Hepatocyte (in vitro differentiated cells): Measurements from ENCODE around the gene GDF9. TPM values are rescaled to one million over a fixed set of nuclear protein-coding genes. Genes with fewer than 3 reads are reported as not detected.
A peak's percentile ranks its signal among the peaks of the same experiment; 100 is the strongest.

Source experiments
- DNase-seq: peaks from one replicate; pipeline ENCODE4 v3.0.0-alpha.2; 2016; ENCODE audit warnings: low spot score
- H2AFZ ChIP-seq: fragments of 200-600 bp; sonication (generic); 2 replicates; pipeline ENCODE4 v1.6.0; 2016; ENCODE audit warnings: antibody characterized with exemption, mild to moderate bottlenecking
- H3K27ac ChIP-seq: fragments of 200-600 bp; sonication (generic); 2 replicates; pipeline ENCODE4 v1.5.1; 2016; ENCODE audit warnings: mild to moderate bottlenecking
- H3K27me3 ChIP-seq: fragments of 200-600 bp; sonication (generic); 2 replicates; pipeline ENCODE4 v1.6.1; 2016
- H3K36me3 ChIP-seq: fragments of 200-600 bp; sonication (generic); replicated peaks from 2 replicates; pipeline ENCODE4 v1.5.1; 2016; ENCODE audit warnings: low read depth; ENCODE audit not compliant: insufficient read depth
- H3K4me1 ChIP-seq: fragments of 200-600 bp; sonication (generic); 2 replicates; pipeline ENCODE4 v1.5.1; 2016; ENCODE audit warnings: mild to moderate bottlenecking, moderate library complexity; ENCODE audit not compliant: insufficient read depth
- H3K4me2 ChIP-seq: fragments of 200-600 bp; sonication (generic); 2 replicates; pipeline ENCODE4 v1.6.0; 2016
- H3K4me3 ChIP-seq: fragments of 200-600 bp; sonication (generic); 2 replicates; pipeline ENCODE4 v1.5.1; 2016; ENCODE audit warnings: mild to moderate bottlenecking
- H3K79me2 ChIP-seq: fragments of 200-600 bp; sonication (generic); 2 replicates; pipeline ENCODE4 v1.6.0; 2017; ENCODE audit warnings: mild to moderate bottlenecking
- H3K9me2 ChIP-seq: fragments of 200-600 bp; sonication (generic); replicated peaks from 2 replicates; pipeline ENCODE4 v1.6.0; 2017; ENCODE audit warnings: mild to moderate bottlenecking; ENCODE audit not compliant: insufficient read depth
- H3K9me3 ChIP-seq: fragments of 200-600 bp; sonication (generic); 2 replicates; pipeline ENCODE4 v1.5.1; 2016; ENCODE audit warnings: low read depth, mild to moderate bottlenecking
- H4K20me1 ChIP-seq: fragments of 200-600 bp; sonication (generic); 2 replicates; pipeline ENCODE4 v1.6.0; 2016; ENCODE audit warnings: mild to moderate bottlenecking; ENCODE audit not compliant: insufficient read depth, poor library complexity, severe bottlenecking
- EZH2 ChIP-seq: fragments of 200-600 bp; sonication (generic); IDR thresholded peaks from 2 replicates; pipeline ENCODE4 v1.6.1; 2016; ENCODE audit warnings: antibody characterized with exemption, mild to moderate bottlenecking, borderline replicate concordance
- EZH2phosphoT487 ChIP-seq: fragments of 200-600 bp; sonication (generic); IDR thresholded peaks from one replicate; pipeline ENCODE4 v1.6.1; 2018; ENCODE audit warnings: antibody characterized with exemption, mild to moderate bottlenecking, low read depth, moderate library complexity; ENCODE audit not compliant: unreplicated experiment, severe bottlenecking
- WGBS: methylation state at CpG from one replicate; pipeline ENCODE4 v1.1.6; 2016; ENCODE audit warnings: low lambda C conversion rate; ENCODE audit errors: missing lambda C conversion rate; 5-methylcytosine and 5-hydroxymethylcytosine counted together
- polyA plus RNA-seq: library from polyadenylated mRNA; unstranded; fragments of >200 nt; fragmentation: Nextera tagmentation; extraction: Ambion mirVana; gene quantifications from 2 replicates; pipeline ENCODE4 v1.2.1, GENCODE V29; 2016
- total RNA-seq: library from RNA; depleted of rRNA; stranded (reverse); fragments of >200 nt; gene quantifications from 2 replicates; pipeline ENCODE4 v1.2.3, GENCODE V29; 2014
- TF ChIP-seq, protein P1 (sequence below): fragments of 200-600 bp; sonication (generic); IDR thresholded peaks from 2 replicates; pipeline ENCODE4 v1.5.1; 2016; ENCODE audit warnings: antibody characterized with exemption, mild to moderate bottlenecking; ENCODE audit not compliant: poor library complexity

GDF9 gene
- total and polyA plus RNA-seq, 2 experiments from 2014 or later = 1.7 to 2.2 TPM

GRCh38 chr5:132840313-132840712, 26.0 kb downstream of the GDF9 start:
- no peaks in the 10 kb centered on the region for H4K20me1 ChIP-seq
- peaks cover 31% of the 10 kb centered on the region for H3K4me1 ChIP-seq
- no peak overlapping the region for H2AFZ ChIP-seq
- H3K36me3 ChIP-seq = no peaks in the 10 kb centered on the region
- no peaks in the 10 kb centered on the region for H3K9me3 ChIP-seq
- H3K27ac ChIP-seq = peak overlapping the region; percentile 86
- no peaks in the 10 kb centered on the region for H3K27me3 ChIP-seq
- H3K79me2 ChIP-seq = no peaks in the 10 kb centered on the region
- DNase-seq = no peak
- H3K9me2 ChIP-seq = no peaks in the 10 kb centered on the region
- WGBS = 76% methylated on average over 3 of the region's 3 CpGs
- TF ChIP-seq EZH2phosphoT487 = no peak
- TF ChIP-seq, protein P1, sequence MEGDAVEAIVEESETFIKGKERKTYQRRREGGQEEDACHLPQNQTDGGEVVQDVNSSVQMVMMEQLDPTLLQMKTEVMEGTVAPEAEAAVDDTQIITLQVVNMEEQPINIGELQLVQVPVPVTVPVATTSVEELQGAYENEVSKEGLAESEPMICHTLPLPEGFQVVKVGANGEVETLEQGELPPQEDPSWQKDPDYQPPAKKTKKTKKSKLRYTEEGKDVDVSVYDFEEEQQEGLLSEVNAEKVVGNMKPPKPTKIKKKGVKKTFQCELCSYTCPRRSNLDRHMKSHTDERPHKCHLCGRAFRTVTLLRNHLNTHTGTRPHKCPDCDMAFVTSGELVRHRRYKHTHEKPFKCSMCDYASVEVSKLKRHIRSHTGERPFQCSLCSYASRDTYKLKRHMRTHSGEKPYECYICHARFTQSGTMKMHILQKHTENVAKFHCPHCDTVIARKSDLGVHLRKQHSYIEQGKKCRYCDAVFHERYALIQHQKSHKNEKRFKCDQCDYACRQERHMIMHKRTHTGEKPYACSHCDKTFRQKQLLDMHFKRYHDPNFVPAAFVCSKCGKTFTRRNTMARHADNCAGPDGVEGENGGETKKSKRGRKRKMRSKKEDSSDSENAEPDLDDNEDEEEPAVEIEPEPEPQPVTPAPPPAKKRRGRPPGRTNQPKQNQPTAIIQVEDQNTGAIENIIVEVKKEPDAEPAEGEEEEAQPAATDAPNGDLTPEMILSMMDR = no peak
- no peak for TF ChIP-seq EZH2
- H3K4me2 ChIP-seq = no peak overlapping the region
- H3K4me3 ChIP-seq = no peak overlapping the region

- Histone ChIP-seq H3K4me2 (peak overlapping the region; percentile 3), H3K9me2 (no peaks in the 10 kb centered on the region), H4K20me1 (no peaks in the 10 kb centered on the region), H2AFZ (peak overlapping the region; percentile 18), H3K4me1 (peaks cover 31% of the 10 kb centered on the region), H3K9me3 (no peaks in the 10 kb centered on the region), H3K27me3 (no peaks in the 10 kb centered on the region), H3K36me3 (no peaks in the 10 kb centered on the region), H3K79me2 (no peaks in the 10 kb centered on the region), H3K27ac (peak overlapping the region; percentile 86), H3K4me3 (no peak overlapping the region)
- peak; percentile 61 for DNase-seq
- 42% methylated on average over 8 of the region's 8 CpGs for WGBS
- TF ChIP-seq EZH2 = no peak
- no peak for TF ChIP-seq EZH2phosphoT487
- TF ChIP-seq, protein P1 = no peak
These were observed 26.6 kb downstream of the GDF9 start for GRCh38 chr5:132839426-132840301.

GRCh38 chr5:132838516-132839282, 27.6 kb downstream of the GDF9 start:
- H3K27ac ChIP-seq = peak overlapping the region; percentile 86
- H3K4me2 ChIP-seq = peak overlapping the region; percentile 3
- no peaks in the 10 kb centered on the region for H3K79me2 ChIP-seq
- no peaks in the 10 kb centered on the region for H3K9me2 ChIP-seq
- DNase-seq = no peak
- H3K27me3 ChIP-seq = no peaks in the 10 kb centered on the region
- H3K4me1 ChIP-seq = peaks cover 31% of the 10 kb centered on the region
- no peak overlapping the region for H3K4me3 ChIP-seq
- no peaks in the 10 kb centered on the region for H4K20me1 ChIP-seq
- no peak for TF ChIP-seq EZH2
- no peak for TF ChIP-seq EZH2phosphoT487
- TF ChIP-seq, protein P1 = no peak
- no peak overlapping the region for H2AFZ ChIP-seq
- no peaks in the 10 kb centered on the region for H3K9me3 ChIP-seq
- 55% methylated on average over 3 of the region's 3 CpGs for whole genome bisulfite sequencing
- no peaks in the 10 kb centered on the region for H3K36me3 ChIP-seq
